Common myeloid progenitor, CD34-positive (primary cell): Measurements from ENCODE around the gene RBMS1.
A peak's percentile ranks its signal among the peaks of the same experiment; 100 is the strongest.

Experiments used
- CTCF ChIA-PET: fragments of 350-600 bp; sonication (Branson Sonifier 250); formaldehyde crosslinking; loops from one replicate; lab custom pipeline; 2021; ENCODE audit warnings: antibody characterized with exemption; lab: Charles Lee
- POLR2A ChIA-PET: fragments of 350-600 bp; sonication (Branson Sonifier 250); formaldehyde crosslinking; loops from one replicate; lab custom pipeline; 2021; ENCODE audit warnings: antibody characterized with exemption; lab: Charles Lee
- DNase-seq, 3 donors: peaks; one replicate each; pipeline versions ENCODE4 v3.0.0 to v3.0.0-alpha.2; 2013
- H3K27ac ChIP-seq, 2 experiments: 1 replicate in 1 of 2; 2 replicates in 1 of 2; pipeline ENCODE4 v1.7.0; 2013; ENCODE audit warnings: inconsistent platforms in 2 of 2, low read length in 2 of 2, mild to moderate bottlenecking in 2 of 2, low read depth in 1 of 2, moderate library complexity in 1 of 2; ENCODE audit not compliant: severe bottlenecking in 2 of 2, insufficient read depth in 1 of 2, poor library complexity in 1 of 2
- H3K27me3 ChIP-seq, 5 experiments: replicated peaks in 2 of 5; 1 replicate in 3 of 5; 2 replicates in 2 of 5; pipeline versions ENCODE4 v1.6.1 to v1.7.0; 2013; ENCODE audit warnings: low read length in 4 of 5, mild to moderate bottlenecking in 2 of 5, moderate library complexity in 2 of 5, inconsistent platforms in 1 of 5; ENCODE audit not compliant: insufficient read depth in 5 of 5, control insufficient read depth in 4 of 5
- H3K36me3 ChIP-seq, 4 experiments: 1 replicate in 2 of 4; 2 replicates in 2 of 4; pipeline versions ENCODE4 v1.6.1 to v1.7.0; 2013; ENCODE audit warnings: low read length in 3 of 4, control low read depth in 1 of 4, mild to moderate bottlenecking in 1 of 4; ENCODE audit not compliant: control insufficient read depth in 4 of 4, insufficient read depth in 4 of 4
- H3K4me1 ChIP-seq, 4 experiments: 1 replicate in 3 of 4; 2 replicates in 1 of 4; pipeline versions ENCODE4 v1.6.1 to v1.7.1; 2013; ENCODE audit warnings: low read length in 3 of 4, mild to moderate bottlenecking in 3 of 4, control low read depth in 1 of 4, inconsistent platforms in 1 of 4, moderate library complexity in 1 of 4; ENCODE audit not compliant: control insufficient read depth in 4 of 4, insufficient read depth in 4 of 4; ENCODE audit errors: control extremely low read depth in 1 of 4
- H3K4me3 ChIP-seq, 7 experiments: 1 replicate in 4 of 7; 2 replicates in 3 of 7; pipeline versions ENCODE4 v1.5.1 to v1.7.0; 2013; ENCODE audit warnings: mild to moderate bottlenecking in 7 of 7, low read length in 6 of 7, moderate library complexity in 6 of 7, inconsistent platforms in 2 of 7, low read depth in 2 of 7, control low read depth in 1 of 7; ENCODE audit not compliant: insufficient read depth in 4 of 7, control insufficient read depth in 1 of 7; ENCODE audit errors: extremely low read depth in 1 of 7
- H3K9me3 ChIP-seq, 5 experiments: 1 replicate in 4 of 5; 2 replicates in 1 of 5; pipeline versions ENCODE4 v1.6.1 to v1.7.1; 2013; ENCODE audit warnings: low read length in 4 of 5, mild to moderate bottlenecking in 2 of 5, inconsistent platforms in 1 of 5, low read depth in 1 of 5, moderate library complexity in 1 of 5; ENCODE audit not compliant: control insufficient read depth in 4 of 5, insufficient read depth in 2 of 5; ENCODE audit errors: control extremely low read depth in 1 of 5
- WGBS: methylation state at CpG from one replicate; pipeline ENCODE4 v1.1.5; 2013; ENCODE audit not compliant: insufficient coverage; 5-methylcytosine and 5-hydroxymethylcytosine counted together

RBMS1 gene

GRCh38 chr2:160289126-160289525 is 204.5 kb downstream of the RBMS1 start:
- no peak overlapping the region for H3K27ac ChIP-seq
- CTCF ChIA-PET = interaction anchor here (0.6 to 1.5 kb wide), 4 partner anchors 14 to 1188 kb away, joined by 3 read pairs; no protein-coding TSS in a partner anchor
- H3K4me3 ChIP-seq = no peak overlapping the region
- H3K4me1 ChIP-seq = peaks cover 0 to 17% (median 7%) of the 10 kb centered on the region in 4 experiments
- POLR2A ChIA-PET = no interaction called here
- H3K36me3 ChIP-seq = peaks cover 11 to 38% (median 17%) of the 10 kb centered on the region in 4 experiments
- no CpG with 5 or more reads among the region's 1 CpG for WGBS
- peak; percentile 11 to 65 (median 56) for DNase-seq
- H3K9me3 ChIP-seq = no peaks in the 10 kb centered on the region
- H3K27me3 ChIP-seq = no peaks in the 10 kb centered on the region

GRCh38 chr2:160288324-160288723 is 205.3 kb downstream of the RBMS1 start:
- POLR2A ChIA-PET = no interaction called here

GRCh38 chr2:160287476-160287875 is 206.1 kb downstream of the RBMS1 start:
- Histone ChIP-seq H3K4me3 (no peak overlapping the region), H3K27me3 (no peaks in the 10 kb centered on the region), H3K27ac (no peak overlapping the region), H3K9me3 (no peaks in the 10 kb centered on the region), H3K36me3 (peaks cover 9 to 30% (median 16%) of the 10 kb centered on the region in 4 experiments), H3K4me1 (peaks cover 0 to 17% (median 6%) of the 10 kb centered on the region in 4 experiments)
- ChIA-PET POLR2A (no interaction called here), CTCF (no interaction called here)
- WGBS = no CpG with 5 or more reads among the region's 3 CpGs
- no peak for DNase-seq

More at GRCh38 chr2:160288324-160288723, 205.3 kb downstream of the RBMS1 start:
- H3K4me1 ChIP-seq = peaks cover 0 to 17% (median 6%) of the 10 kb centered on the region in 4 experiments
- H3K27ac ChIP-seq = no peak overlapping the region
- H3K36me3 ChIP-seq = peaks cover 14 to 34% (median 19%) of the 10 kb centered on the region in 4 experiments
- 95% methylated on average over 2 of the region's 2 CpGs for WGBS
- CTCF ChIA-PET = no interaction called here
- no peaks in the 10 kb centered on the region for H3K27me3 ChIP-seq
- H3K4me3 ChIP-seq = no peak overlapping the region
- no peak for DNase-seq
- no peaks in the 10 kb centered on the region for H3K9me3 ChIP-seq

DNA sequence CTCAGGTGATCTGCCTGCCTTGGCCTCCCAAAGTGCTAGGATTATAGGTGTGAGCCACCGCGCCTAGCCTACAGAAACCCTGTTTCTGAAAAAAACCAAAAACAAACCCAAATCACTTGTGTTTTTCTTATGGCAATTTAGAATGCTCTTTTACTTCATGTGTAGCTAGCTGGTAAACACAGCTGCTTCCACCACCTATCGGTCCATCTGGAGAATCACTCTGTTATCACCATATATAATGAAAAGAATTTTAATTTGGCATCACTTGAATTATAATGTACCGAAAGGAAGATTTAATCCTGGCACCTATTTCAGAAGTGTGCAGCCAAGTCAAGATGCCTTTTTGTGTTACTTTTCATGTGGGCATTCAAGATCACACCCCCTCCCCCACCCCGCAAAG is 207.1 kb downstream of the RBMS1 start:
- 100% methylated on average over 1 of the region's 5 CpGs for WGBS
- H3K36me3 ChIP-seq = peaks cover 5 to 29% (median 18%) of the 10 kb centered on the region in 4 experiments
- no peaks in the 10 kb centered on the region for H3K27me3 ChIP-seq
- no peak overlapping the region for H3K27ac ChIP-seq
- DNase-seq = no peak
- ChIA-PET POLR2A (no interaction called here), CTCF (no interaction called here)
- peaks cover 0 to 17% (median 6%) of the 10 kb centered on the region in 4 experiments for H3K4me1 ChIP-seq
- H3K9me3 ChIP-seq = no peaks in the 10 kb centered on the region
- H3K4me3 ChIP-seq = no peak overlapping the region

- peaks cover 5 to 35% (median 20%) of the 10 kb centered on the region in 4 experiments for H3K36me3 ChIP-seq
- H3K4me3 ChIP-seq = no peak overlapping the region
- peaks cover 0 to 3% (median under 1%) of the 10 kb centered on the region in 4 experiments for H3K4me1 ChIP-seq
- H3K9me3 ChIP-seq = no peaks in the 10 kb centered on the region
- no peaks in the 10 kb centered on the region for H3K27me3 ChIP-seq
- H3K27ac ChIP-seq = no peak overlapping the region
- no peak for DNase-seq
- ChIA-PET POLR2A (no interaction called here), CTCF (interaction anchor here (1.6 kb wide), 1 partner anchor 14 kb away, joined by 8 read pairs; no protein-coding TSS in a partner anchor)
These were observed 209.9 kb downstream of the RBMS1 start for GRCh38 chr2:160283675-160284074.

GRCh38 chr2:160282063-160282580 is 211.5 kb downstream of the RBMS1 start:
- WGBS = 80% methylated on average over 1 of the region's 2 CpGs
- no peak overlapping the region for H3K27ac ChIP-seq

DNA sequence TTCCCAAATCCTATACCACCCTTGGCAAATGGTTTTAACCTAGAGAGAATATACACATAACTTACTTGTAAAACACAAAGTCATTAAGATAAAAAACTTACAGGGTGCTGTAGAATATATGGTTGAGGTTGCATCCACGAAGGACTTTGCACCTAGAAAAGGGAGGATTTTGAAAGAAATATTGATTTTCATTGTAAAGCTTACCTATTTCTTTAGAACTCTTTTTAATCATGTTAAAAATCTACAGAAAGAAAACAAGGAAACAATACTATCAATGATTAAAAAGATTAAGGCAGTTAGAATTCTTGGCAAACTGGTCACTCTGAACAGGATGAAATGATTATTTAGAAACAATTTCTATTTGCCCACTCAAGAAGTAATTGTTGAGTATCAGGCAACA is 212.4 kb downstream of the RBMS1 start:
- no CpG with 5 or more reads among the region's 1 CpG for WGBS
- Histone ChIP-seq H3K9me3 (no peaks in the 10 kb centered on the region), H3K27ac (no peak overlapping the region), H3K36me3 (peaks cover 17 to 47% (median 29%) of the 10 kb centered on the region in 4 experiments), H3K4me3 (no peak overlapping the region), H3K4me1 (no peaks in the 10 kb centered on the region), H3K27me3 (no peaks in the 10 kb centered on the region)
- ChIA-PET POLR2A (no interaction called here), CTCF (no interaction called here)
- no peak for DNase-seq

More at GRCh38 chr2:160282063-160282580, 211.5 kb downstream of the RBMS1 start:
- ChIA-PET CTCF (interaction anchor here (1.1 to 1.6 kb wide), 3 partner anchors 10 to 712 kb away, joined by 3 to 8 read pairs (median 3); no protein-coding TSS in a partner anchor), POLR2A (interaction anchor here (0.8 kb wide), 1 partner anchor 8 kb away, joined by 3 read pairs; no protein-coding TSS in a partner anchor)
- no peak for DNase-seq
- no peak overlapping the region for H3K4me3 ChIP-seq
- no peaks in the 10 kb centered on the region for H3K9me3 ChIP-seq
- peaks cover 12 to 46% (median 27%) of the 10 kb centered on the region in 4 experiments for H3K36me3 ChIP-seq
- no peaks in the 10 kb centered on the region for H3K4me1 ChIP-seq
- no peaks in the 10 kb centered on the region for H3K27me3 ChIP-seq
